ENCODE measurements around the gene C22orf31.

Gene C22orf31

GRCh38 chr22:29081517-29082236 is 20.0 kb upstream of the C22orf31 start:
- no peak for DNase-seq (ENCODE audit: low read depth in 1 of 2, low spot score in 1 of 2)

GRCh38 chr22:29080106-29080975 is 18.7 kb upstream of the C22orf31 start:
- no peak for DNase-seq (ENCODE audit: low read depth in 1 of 2, low spot score in 1 of 2)

GRCh38 chr22:29079218-29079901 is 17.7 kb upstream of the C22orf31 start:
- no peak for DNase-seq (ENCODE audit: low read depth in 1 of 2, low spot score in 1 of 2)

- DNase-seq (ENCODE audit: low read depth in 1 of 2, low spot score in 1 of 2): no peak
Measured at GRCh38 chr22:29078869-29079207, 17.2 kb upstream of the C22orf31 start.

GRCh38 chr22:29078036-29078868 is 16.6 kb upstream of the C22orf31 start:
- no peak for DNase-seq (ENCODE audit: low read depth in 1 of 2, low spot score in 1 of 2)

DNA sequence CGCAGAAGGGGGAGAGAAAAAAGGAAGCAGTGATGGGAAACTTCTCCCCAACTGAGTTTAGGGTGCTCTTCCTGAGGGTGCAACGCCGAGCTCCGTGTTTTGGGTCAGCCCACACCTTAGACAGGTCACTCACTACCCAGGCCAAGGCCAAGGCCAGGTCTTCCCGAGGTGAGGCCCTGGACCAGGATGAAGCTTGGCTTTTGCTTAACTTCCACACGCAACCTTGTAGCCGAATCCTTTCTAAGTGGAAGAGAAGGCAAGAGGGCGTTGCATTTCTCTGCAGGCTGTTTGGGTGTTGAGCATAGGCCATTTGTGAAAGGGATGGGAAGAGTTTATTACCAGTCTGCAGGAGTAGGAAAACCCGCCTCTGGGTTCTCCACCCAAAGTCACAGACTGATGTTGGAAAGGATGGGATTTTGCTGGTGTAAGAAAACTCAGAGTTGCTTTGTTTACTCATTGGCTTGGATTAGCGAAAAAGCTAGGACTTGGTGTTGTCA is 12.7 kb upstream of the C22orf31 start:
- no peak for DNase-seq (ENCODE audit: low read depth in 1 of 2, low spot score in 1 of 2)

DNA sequence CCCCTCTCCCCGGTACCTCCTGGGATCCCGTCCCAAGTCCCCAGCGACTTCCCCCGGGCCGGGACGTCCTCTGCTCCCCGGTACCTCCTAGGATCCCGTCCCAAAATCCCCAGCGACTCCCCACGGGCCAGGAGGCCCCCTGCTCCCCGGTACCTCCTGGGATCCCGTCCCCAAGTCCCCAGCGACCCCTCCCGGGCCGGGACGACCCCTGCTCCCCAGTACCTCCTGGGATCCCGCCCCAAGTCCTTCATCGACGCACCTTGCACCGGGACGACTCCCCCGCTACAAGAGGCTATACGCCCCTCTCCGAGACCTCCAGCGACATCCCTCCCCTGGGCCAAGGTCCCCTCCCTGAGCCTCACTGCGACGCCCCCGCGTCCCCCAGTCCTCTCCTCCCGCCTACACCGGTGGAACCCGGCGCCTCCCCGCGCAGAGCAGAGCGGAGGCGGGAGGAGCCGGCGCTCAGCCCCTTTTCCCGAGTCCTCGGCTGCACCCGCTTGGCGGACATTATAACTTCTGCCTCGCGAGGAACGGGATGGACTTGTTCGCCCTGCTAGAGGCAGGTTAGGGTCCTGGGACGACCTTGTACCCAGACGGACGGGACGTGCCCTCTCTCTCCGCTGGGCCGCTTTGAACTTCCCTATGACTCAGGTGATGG is 12.1 kb upstream of the C22orf31 start:
- no peak for DNase-seq (ENCODE audit: low read depth in 1 of 2, low spot score in 1 of 2)

GRCh38 chr22:29072979-29073617 is 11.5 kb upstream of the C22orf31 start, which contains the start of gene KREMEN1:
KREMEN1 (plus strand) TSS chr22:29073035; CDS start chr22:29073131, 96 bp downstream.
- DNase-seq (ENCODE audit: low read depth in 1 of 2, low spot score in 1 of 2): no peak

DNA sequence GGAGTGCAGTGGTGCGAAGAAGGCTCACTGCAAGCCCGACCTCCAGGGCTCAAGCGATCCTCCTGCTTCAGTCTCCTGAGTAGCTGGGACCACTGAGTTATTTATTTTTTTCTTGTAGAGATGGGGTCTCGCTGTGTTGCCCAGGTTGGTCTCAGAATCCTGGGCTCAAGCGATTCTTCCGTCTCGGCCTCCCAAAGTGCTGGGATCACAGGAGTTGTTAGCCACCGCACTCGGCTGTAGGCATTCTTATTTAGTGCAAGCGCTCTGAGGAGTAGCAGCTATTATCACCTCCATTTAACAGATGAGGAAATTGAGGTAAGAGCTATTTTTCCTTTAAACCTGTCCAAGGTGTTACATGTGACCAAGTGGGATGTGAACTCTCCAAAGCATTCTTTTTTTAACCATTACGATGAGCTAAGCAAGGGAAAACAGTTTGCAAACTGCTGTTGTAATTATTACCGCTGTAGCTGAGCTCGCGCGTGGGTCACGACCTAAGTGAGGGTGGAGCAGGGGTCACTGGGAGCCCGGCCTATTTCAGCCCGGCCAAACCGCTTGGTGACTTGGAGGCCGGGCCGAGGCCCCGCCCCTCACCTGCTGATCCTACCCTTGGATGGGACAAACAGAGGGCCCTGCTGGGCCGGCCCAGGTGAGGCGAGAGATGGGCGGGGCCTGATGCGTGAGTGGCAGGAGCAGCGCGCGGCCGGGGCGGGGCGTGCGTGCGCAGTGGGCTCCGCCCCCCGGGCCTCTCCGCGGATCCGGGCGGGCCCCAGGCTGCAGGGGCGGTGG is 10.8 kb upstream of the C22orf31 start:
- peak; percentile 62 to 71 for DNase-seq (ENCODE audit: low read depth in 1 of 2, low spot score in 1 of 2)

- peak in 1 of 2 donors; percentile 13 for DNase-seq (ENCODE audit: low read depth in 1 of 2, low spot score in 1 of 2)
Measured at GRCh38 chr22:29071261-29072045, 9.8 kb upstream of the C22orf31 start.

GRCh38 chr22:29070490-29070889 is 8.9 kb upstream of the C22orf31 start:
- DNase-seq (ENCODE audit: low read depth in 1 of 2, low spot score in 1 of 2): no peak

- DNase-seq (ENCODE audit: low read depth in 1 of 2, low spot score in 1 of 2): no peak
Measured at GRCh38 chr22:29069463-29069862, 7.8 kb upstream of the C22orf31 start.

DNA sequence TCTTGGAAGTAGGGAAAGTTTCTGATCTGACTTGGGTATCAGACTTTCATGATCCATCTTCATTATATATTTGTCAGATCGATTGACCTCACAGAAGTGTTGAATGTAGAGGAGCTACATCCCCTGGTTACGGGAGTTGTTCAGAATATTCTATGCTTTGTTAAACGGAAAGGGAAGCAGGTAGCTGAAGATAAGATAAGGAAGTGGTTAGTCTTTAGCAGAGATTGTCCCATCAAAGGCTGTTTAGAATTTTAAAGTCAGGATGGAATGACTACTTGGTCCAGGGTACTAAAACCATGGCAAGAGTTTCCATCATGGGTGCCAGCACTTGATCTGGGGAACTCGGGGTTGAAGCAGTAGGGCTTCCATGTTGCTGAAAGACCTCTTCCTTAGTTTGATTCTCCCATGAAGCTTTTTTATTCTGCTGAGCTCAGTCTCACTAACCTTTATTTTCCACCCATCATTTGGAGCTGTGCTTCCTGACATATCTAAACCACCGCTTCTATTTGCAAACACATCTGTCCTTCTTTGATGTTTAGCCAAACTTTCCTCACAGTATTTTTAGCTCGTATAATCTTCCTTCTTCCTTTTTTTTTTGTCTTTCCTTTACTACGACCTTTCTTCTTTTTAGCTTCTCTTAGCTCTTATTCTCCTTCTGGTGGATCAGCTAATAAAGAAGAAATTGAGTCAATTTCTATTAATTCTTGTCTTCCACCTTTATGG is 4.0 kb upstream of the C22orf31 start:
- DNase-seq (ENCODE audit: low read depth in 1 of 2, low spot score in 1 of 2): no peak

GRCh38 chr22:29062286-29062821 is 723 bp upstream of the C22orf31 start:
- DNase-seq (ENCODE audit: low read depth in 1 of 2, low spot score in 1 of 2): no peak

DNA sequence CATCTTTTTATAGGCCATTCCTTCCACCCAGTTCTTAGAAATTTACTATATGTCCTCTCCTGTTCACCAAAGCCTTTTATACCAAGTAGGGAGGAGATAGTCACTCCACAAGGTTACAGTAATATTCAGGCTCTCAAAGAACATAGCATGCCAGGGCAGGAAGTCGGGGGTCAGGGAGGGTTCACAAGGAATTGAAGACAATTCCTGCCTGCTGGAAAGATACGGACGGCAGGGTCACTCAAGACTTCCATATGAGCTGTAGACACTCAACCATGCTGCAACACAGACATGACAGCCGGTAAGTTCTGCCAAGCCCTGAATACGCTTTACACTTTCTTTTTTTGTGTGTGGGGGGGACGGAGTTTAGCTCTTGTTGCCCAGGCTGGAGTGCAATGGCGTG is 700 bp downstream of the C22orf31 start:
- DNase-seq (ENCODE audit: low read depth in 1 of 2, low spot score in 1 of 2): no peak

DNA sequence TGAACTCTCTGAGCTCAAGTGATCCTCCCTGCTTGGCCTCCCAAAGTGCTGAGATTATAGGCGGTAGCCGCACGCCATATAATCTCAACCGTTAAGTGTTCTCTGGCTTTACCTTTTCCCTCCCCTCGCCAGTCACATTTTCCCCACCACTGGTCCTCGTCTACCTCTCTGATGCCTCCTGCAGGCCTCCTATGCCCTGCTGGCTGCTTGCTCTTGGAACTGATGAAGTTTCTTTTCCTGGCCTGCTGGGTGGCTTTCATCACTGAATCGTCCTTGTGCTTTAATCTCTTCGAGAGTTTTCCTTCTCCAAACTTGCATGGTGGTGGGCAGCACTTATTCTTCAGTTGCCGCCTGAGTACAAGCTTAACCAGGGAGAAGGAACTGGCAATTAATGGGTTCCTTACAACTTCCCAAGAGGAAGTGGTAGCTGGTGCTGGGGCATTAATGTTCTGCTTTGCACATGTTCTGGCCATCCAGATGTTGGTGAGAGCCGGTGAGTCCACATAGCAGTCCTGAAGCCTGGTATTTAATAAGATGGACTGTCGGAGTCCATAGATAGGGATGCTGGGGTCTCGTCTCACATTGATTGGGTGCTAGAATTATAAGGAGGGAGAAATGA is 1.3 kb downstream of the C22orf31 start:
- DNase-seq (ENCODE audit: low read depth in 1 of 2, low spot score in 1 of 2): no peak

DNA sequence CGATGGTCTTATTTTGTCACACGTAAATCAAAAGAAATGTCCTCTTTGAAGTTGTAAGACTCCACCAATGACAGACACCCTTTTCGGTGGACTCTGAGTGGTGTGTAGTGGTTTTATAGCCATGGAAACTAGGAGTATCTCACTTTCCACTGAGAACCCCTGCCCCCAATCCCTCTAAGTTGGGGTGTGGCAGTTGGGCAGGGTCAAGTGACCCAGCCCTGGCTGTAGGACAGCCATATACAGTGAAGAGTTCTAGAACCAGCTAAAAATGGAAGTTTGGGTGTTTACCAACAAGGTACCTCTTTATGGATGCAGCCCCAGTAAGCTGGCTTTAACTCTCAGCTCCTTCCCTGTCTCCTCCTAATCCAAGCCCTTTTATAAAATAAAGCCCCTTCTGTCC is 5.2 kb downstream of the C22orf31 start:
- DNase-seq (ENCODE audit: low read depth in 1 of 2, low spot score in 1 of 2): no peak

Data from activated CD4-positive, alpha-beta T cell treated with anti-CD3 and anti-CD28 coated beads, Interleukin-2, amount 50 U/mL, for 24 hours (primary cell).